Endothelial cell (in vitro differentiated cells): Measurements from ENCODE around the gene PSRC1. TPM values are rescaled to one million over a fixed set of nuclear protein-coding genes. Genes with fewer than 3 reads are reported as not detected.
"Not testable (repeated sequence)": the region's sequence is repeated elsewhere in the genome, so short reads cannot be mapped to it uniquely, and the experiment has no call there.

ENCODE experiments used
- DNase-seq: peaks from one replicate; pipeline ENCODE4 v3.0.0; 2021; ENCODE audit warnings: low spot score
- H3K27ac Mint-ChIP-seq: one replicate; pipeline ENCODE4 v1.8.0; 2021; ENCODE audit warnings: mixed read lengths, inconsistent platforms; ENCODE audit not compliant: unreplicated experiment
- H3K27me3 Mint-ChIP-seq: one replicate; pipeline ENCODE4 v1.8.0; 2021; ENCODE audit warnings: mild to moderate bottlenecking, moderate library complexity, mixed read lengths, inconsistent platforms; ENCODE audit not compliant: unreplicated experiment
- H3K36me3 Mint-ChIP-seq: one replicate; pipeline ENCODE4 v1.8.0; 2021; ENCODE audit warnings: mild to moderate bottlenecking, low read depth, mixed read lengths, inconsistent platforms; ENCODE audit not compliant: unreplicated experiment
- H3K4me1 Mint-ChIP-seq: one replicate; pipeline ENCODE4 v1.8.0; 2021; ENCODE audit warnings: mild to moderate bottlenecking, mixed read lengths, inconsistent platforms; ENCODE audit not compliant: unreplicated experiment
- H3K4me3 Mint-ChIP-seq: one replicate; pipeline ENCODE4 v1.8.0; 2021; ENCODE audit warnings: mild to moderate bottlenecking, mixed read lengths, inconsistent platforms; ENCODE audit not compliant: unreplicated experiment
- H3K9me3 Mint-ChIP-seq: one replicate; pipeline ENCODE4 v1.8.0; 2021; ENCODE audit warnings: mixed read lengths, inconsistent platforms; ENCODE audit not compliant: unreplicated experiment
- CTCF ChIP-seq: fragments of 200-600 bp; sonication (generic); IDR thresholded peaks from one replicate; pipeline ENCODE4 v1.5.0; 2021; ENCODE audit warnings: antibody characterized with exemption; ENCODE audit not compliant: unreplicated experiment
- total RNA-seq: library from RNA; stranded (reverse); fragmentation: NEBNext Ultra II Directional; extraction: Animal tissue kit (Norgen Biotek cat#: 25700); gene quantifications from one replicate; pipeline ENCODE4 v1.2.1, GENCODE V29; 2021; ENCODE audit not compliant: unreplicated experiment

The PSRC1 gene
- total RNA-seq, 1 donor from 2014 or later, result 9.7 TPM

- Mint-ChIP-seq H3K9me3 (no peaks in the 10 kb centered on the region), H3K27me3 (peaks cover 3% of the 10 kb centered on the region), H3K27ac (no peak overlapping the region), H3K36me3 (no peaks in the 10 kb centered on the region), H3K4me3 (no peak overlapping the region), H3K4me1 (no peaks in the 10 kb centered on the region)
- no peak for TF ChIP-seq CTCF
- DNase-seq, result no peak
Observed at GRCh38 chr1:109290137-109290536, 7.2 kb upstream of the PSRC1 start.

- H3K36me3 Mint-ChIP-seq, H3K27me3 Mint-ChIP-seq, DNase-seq, H3K9me3 Mint-ChIP-seq, H3K27ac Mint-ChIP-seq, H3K4me3 Mint-ChIP-seq: not testable (repeated sequence)
- peaks cover 15% of the 10 kb centered on the region for H3K4me1 Mint-ChIP-seq
Observed at GRCh38 chr1:109286762-109287161, 3.8 kb upstream of the PSRC1 start.

GRCh38 chr1:109283748-109284600 is 1.0 kb upstream of the PSRC1 start:
- H3K4me3 Mint-ChIP-seq, result peak overlapping the region; percentile 99
- no peak for DNase-seq
- peak overlapping the region; percentile 48 for H3K27ac Mint-ChIP-seq
- no peak for TF ChIP-seq CTCF
- H3K4me1 Mint-ChIP-seq, result peaks cover 15% of the 10 kb centered on the region
- H3K9me3 Mint-ChIP-seq, result no peaks in the 10 kb centered on the region
- peaks cover 6% of the 10 kb centered on the region for H3K27me3 Mint-ChIP-seq
- H3K36me3 Mint-ChIP-seq, result peaks cover 9% of the 10 kb centered on the region

- peaks cover 15% of the 10 kb centered on the region for H3K4me1 Mint-ChIP-seq
- TF ChIP-seq CTCF, result no peak
- DNase-seq, result no peak
- H3K27me3 Mint-ChIP-seq, result peaks cover 6% of the 10 kb centered on the region
- H3K27ac Mint-ChIP-seq, result no peak overlapping the region
- peak overlapping the region; percentile 99 for H3K4me3 Mint-ChIP-seq
- peaks cover 9% of the 10 kb centered on the region for H3K36me3 Mint-ChIP-seq
- H3K9me3 Mint-ChIP-seq, result no peaks in the 10 kb centered on the region
Observed at GRCh38 chr1:109282497-109282951, 421 bp downstream of the PSRC1 start.

- H3K36me3 Mint-ChIP-seq, result peaks cover 9% of the 10 kb centered on the region
- peaks cover 19% of the 10 kb centered on the region for H3K4me1 Mint-ChIP-seq
- H3K9me3 Mint-ChIP-seq, result no peaks in the 10 kb centered on the region
- H3K27ac Mint-ChIP-seq, result no peak overlapping the region
- peaks cover 6% of the 10 kb centered on the region for H3K27me3 Mint-ChIP-seq
- peak overlapping the region; percentile 99 for H3K4me3 Mint-ChIP-seq
- no peak for DNase-seq
- TF ChIP-seq CTCF, result no peak
Observed at GRCh38 chr1:109281680-109282496, 1.1 kb downstream of the PSRC1 start.
